Tibial artery (tissue), 4 donors: ENCODE results near the gene SNRPD3.

Experiments used
- DNase-seq, 2 donors: peaks; one replicate each; pipeline ENCODE4 v3.0.0-alpha.2; 2019
- H3K27ac ChIP-seq, 2 donors: fragments of 200-600 bp; sonication (generic) in 1 of 2; 1 replicate in 1 of 2; 2 replicates in 1 of 2; pipeline ENCODE4 v1.5.1; 2018 to 2019; ENCODE audit warnings: mild to moderate bottlenecking in 1 of 2
- H3K27me3 ChIP-seq, 2 donors: fragments of 200-600 bp; sonication (generic) in 1 of 2; one replicate each; pipeline versions ENCODE4 v1.5.1 to v1.6.0; 2016 to 2019
- H3K36me3 ChIP-seq, 3 donors: fragments of 200-600 bp; sonication (generic) in 2 of 3; one replicate each; pipeline ENCODE4 v1.5.1; 2016 to 2019; ENCODE audit warnings: mild to moderate bottlenecking in 2 of 3
- H3K4me1 ChIP-seq, 4 donors: fragments of 200-600 bp; sonication (generic) in 2 of 4; 1 replicate in 3 of 4; 2 replicates in 1 of 4; pipeline ENCODE4 v1.5.1; 2016 to 2019
- H3K4me3 ChIP-seq, 2 donors: fragments of 200-600 bp; sonication (generic) in 1 of 2; 1 replicate in 1 of 2; 2 replicates in 1 of 2; pipeline ENCODE4 v1.5.1; 2018 to 2019; ENCODE audit warnings: mild to moderate bottlenecking in 2 of 2
- H3K9me3 ChIP-seq, 3 donors: fragments of 200-600 bp; sonication (generic) in 1 of 3; one replicate each; pipeline ENCODE4 v1.5.1; 2016 to 2019
- intact Hi-C: fragments of 100-400 bp; cut with DNase I; formaldehyde crosslinking; loops from one replicate; pipeline ENCODE4 v1.15.0; 2023; ENCODE audit warnings: low total_unique reads
- TF ChIP-seq, protein P1 (sequence below), 2 experiments: fragments of 200-600 bp in 1 of 2; fragments of 450-650 bp in 1 of 2; IDR thresholded peaks; one replicate each; pipeline ENCODE4 v1.5.1; 2017 to 2019; ENCODE audit warnings: antibody characterized with exemption in 2 of 2, mild to moderate bottlenecking in 1 of 2, moderate library complexity in 1 of 2

SNRPD3 gene

DNA sequence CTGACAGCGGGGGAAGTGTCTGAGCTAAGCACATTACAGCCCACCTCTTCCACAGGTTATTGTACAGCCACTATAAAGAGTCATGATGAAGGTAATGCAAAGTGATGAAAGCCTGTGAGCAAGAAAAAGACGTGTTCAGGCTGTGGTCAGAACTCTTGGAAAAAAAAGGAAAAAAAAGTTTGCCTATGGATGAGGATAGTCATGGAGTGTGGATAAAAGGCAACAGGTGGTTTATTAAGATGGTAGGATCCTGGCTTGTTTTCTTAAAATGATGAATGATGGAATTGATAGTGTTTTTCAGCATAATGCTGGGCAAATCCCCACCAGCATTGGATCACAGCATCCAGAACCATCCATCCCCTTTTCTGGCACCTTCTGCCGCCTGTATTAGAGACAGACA, 37.6 kb upstream of the SNRPD3 start:
- DNase-seq, result no peak
- intact Hi-C loops, result no loop called here
- H3K36me3 ChIP-seq, result no peaks in the 10 kb centered on the region
- peaks cover 0 to 11% (median 6%) of the 10 kb centered on the region in 4 donors for H3K4me1 ChIP-seq
- no peak overlapping the region for H3K4me3 ChIP-seq
- H3K27ac ChIP-seq, result no peak overlapping the region
- H3K27me3 ChIP-seq, result no peaks in the 10 kb centered on the region
- TF ChIP-seq, protein P1, sequence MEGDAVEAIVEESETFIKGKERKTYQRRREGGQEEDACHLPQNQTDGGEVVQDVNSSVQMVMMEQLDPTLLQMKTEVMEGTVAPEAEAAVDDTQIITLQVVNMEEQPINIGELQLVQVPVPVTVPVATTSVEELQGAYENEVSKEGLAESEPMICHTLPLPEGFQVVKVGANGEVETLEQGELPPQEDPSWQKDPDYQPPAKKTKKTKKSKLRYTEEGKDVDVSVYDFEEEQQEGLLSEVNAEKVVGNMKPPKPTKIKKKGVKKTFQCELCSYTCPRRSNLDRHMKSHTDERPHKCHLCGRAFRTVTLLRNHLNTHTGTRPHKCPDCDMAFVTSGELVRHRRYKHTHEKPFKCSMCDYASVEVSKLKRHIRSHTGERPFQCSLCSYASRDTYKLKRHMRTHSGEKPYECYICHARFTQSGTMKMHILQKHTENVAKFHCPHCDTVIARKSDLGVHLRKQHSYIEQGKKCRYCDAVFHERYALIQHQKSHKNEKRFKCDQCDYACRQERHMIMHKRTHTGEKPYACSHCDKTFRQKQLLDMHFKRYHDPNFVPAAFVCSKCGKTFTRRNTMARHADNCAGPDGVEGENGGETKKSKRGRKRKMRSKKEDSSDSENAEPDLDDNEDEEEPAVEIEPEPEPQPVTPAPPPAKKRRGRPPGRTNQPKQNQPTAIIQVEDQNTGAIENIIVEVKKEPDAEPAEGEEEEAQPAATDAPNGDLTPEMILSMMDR (IDR thresholded peaks at IDR 0.05), result no peak
- no peaks in the 10 kb centered on the region for H3K9me3 ChIP-seq

GRCh38 chr22:24518771-24519485, 36.9 kb upstream of the SNRPD3 start:
- intact Hi-C loops, result no loop called here
- TF ChIP-seq, protein P1 (IDR thresholded peaks at IDR 0.05), result no peak
- Histone ChIP-seq H3K4me3 (no peak overlapping the region), H3K27me3 (no peaks in the 10 kb centered on the region), H3K27ac (no peak overlapping the region), H3K36me3 (no peaks in the 10 kb centered on the region), H3K9me3 (no peaks in the 10 kb centered on the region), H3K4me1 (peaks cover 0 to 11% (median 6%) of the 10 kb centered on the region in 4 donors)
- DNase-seq, result no peak

DNA sequence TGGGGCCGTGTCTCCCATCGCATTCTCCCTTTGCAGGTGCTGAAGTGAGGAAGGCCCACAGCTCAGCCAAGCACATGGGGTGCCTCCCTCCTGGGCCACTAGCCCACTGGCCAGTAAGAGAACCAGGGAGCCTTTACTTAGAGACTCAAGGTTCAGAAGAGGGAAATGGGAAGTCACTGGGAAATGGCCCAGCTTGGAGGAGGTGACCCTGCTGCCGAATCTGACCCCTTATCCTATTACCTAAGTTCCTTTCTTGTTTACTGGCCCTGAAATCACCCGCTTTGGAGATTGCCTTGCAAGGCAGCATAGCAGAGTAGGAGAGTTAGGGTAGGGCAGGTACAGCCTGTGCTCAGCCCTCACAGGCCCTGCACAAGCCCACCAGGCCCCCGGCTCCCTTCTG, 36.3 kb upstream of the SNRPD3 start:
- intact Hi-C loops, result no loop called here
- DNase-seq, result no peak
- Histone ChIP-seq H3K27ac (no peak overlapping the region), H3K36me3 (no peaks in the 10 kb centered on the region), H3K4me1 (peaks cover 0 to 11% (median 6%) of the 10 kb centered on the region in 4 donors), H3K4me3 (no peak overlapping the region), H3K27me3 (no peaks in the 10 kb centered on the region), H3K9me3 (no peaks in the 10 kb centered on the region)
- TF ChIP-seq, protein P1 (IDR thresholded peaks at IDR 0.05), result no peak

DNA sequence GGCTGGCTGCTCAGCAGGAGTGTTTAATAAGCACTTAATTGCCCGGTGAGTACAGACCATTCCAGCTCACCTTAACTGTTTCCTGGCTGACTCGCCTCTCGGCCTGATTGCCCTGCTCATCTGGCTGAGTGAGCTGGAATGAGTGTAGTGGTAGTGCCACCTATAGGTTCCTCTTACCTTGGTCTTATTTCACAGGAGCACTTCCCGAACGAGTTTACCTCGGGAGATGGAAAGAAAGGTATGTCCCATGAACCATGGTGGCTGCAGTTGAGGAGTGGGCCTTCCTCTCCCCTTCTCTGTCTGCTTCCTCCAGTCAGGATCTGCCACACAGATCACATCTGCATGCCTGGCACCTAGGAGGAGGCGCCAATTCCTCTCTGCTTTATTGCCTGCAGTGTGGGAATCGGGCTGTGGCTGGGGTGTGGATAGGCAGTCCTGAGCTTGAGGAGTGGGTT, 34.0 kb upstream of the SNRPD3 start:
- no peak overlapping the region for H3K27ac ChIP-seq
- TF ChIP-seq, protein P1 (IDR thresholded peaks at IDR 0.05), result peak; percentile 9 to 13
- no peak for DNase-seq
- peaks cover 0 to 9% (median 2%) of the 10 kb centered on the region in 4 donors for H3K4me1 ChIP-seq
- no peaks in the 10 kb centered on the region for H3K36me3 ChIP-seq
- intact Hi-C loops, result no loop called here
- H3K4me3 ChIP-seq, result no peak overlapping the region
- H3K27me3 ChIP-seq, result no peaks in the 10 kb centered on the region
- H3K9me3 ChIP-seq, result no peaks in the 10 kb centered on the region

DNA sequence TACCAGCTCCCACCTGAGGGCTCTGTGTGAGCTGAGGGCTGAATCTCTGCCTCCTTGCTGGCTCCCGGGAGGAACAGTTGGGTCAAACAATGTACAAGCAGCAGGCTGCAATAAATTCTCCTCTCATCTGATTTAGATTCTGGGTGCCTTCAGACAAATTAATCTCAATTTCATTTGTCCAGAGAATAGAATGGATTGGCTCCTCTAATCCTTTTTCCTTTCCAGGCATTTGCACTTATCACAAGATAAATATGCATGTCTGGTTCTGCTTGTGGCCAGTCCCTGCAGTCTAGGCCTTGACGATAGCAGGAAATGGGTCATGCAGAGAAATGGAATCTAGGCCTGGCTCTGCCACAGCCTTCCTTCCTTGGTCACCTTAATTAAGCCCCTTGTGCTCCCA, 31.9 kb upstream of the SNRPD3 start:
- Histone ChIP-seq H3K27me3 (no peaks in the 10 kb centered on the region), H3K4me3 (no peak overlapping the region), H3K27ac (peak overlapping the region in 1 of 2 donors; percentile 22), H3K9me3 (no peaks in the 10 kb centered on the region), H3K4me1 (peaks cover 0 to 9% (median 2%) of the 10 kb centered on the region in 4 donors), H3K36me3 (no peaks in the 10 kb centered on the region)
- TF ChIP-seq, protein P1 (IDR thresholded peaks at IDR 0.05), result no peak
- DNase-seq, result no peak
- intact Hi-C loops, result no loop called here
